ENCODE data around the gene CRY1.
"Not testable (repeated sequence)": the region's sequence is repeated elsewhere in the genome, so short reads cannot be mapped to it uniquely, and the experiment has no call there.

CRY1 gene

GRCh38 chr12:107119091-107119490 lies 25.7 kb upstream of the CRY1 start:
- H3K27me3 Mint-ChIP-seq: peaks cover 22% of the 10 kb centered on the region
- no peaks in the 10 kb centered on the region for H3K9me3 Mint-ChIP-seq
- H3K4me1 Mint-ChIP-seq: no peaks in the 10 kb centered on the region
- no peak for DNase-seq
- H3K36me3 Mint-ChIP-seq (ENCODE audit: low read depth): no peaks in the 10 kb centered on the region
- no peak overlapping the region for H3K27ac Mint-ChIP-seq
- ATAC-seq: no peak
- H3K4me3 Mint-ChIP-seq: no peak overlapping the region

GRCh38 chr12:107118624-107119023 lies 25.3 kb upstream of the CRY1 start:
- Mint-ChIP-seq H3K27ac (no peak overlapping the region), H3K4me1 (no peaks in the 10 kb centered on the region), H3K36me3 (ENCODE audit: low read depth) (no peaks in the 10 kb centered on the region), H3K4me3 (no peak overlapping the region), H3K9me3 (no peaks in the 10 kb centered on the region), H3K27me3 (peaks cover 21% of the 10 kb centered on the region)
- DNase-seq (no peak), ATAC-seq (no peak)

GRCh38 chr12:107115119-107115518 lies 21.8 kb upstream of the CRY1 start:
- Mint-ChIP-seq H3K4me3 (no peak overlapping the region), H3K9me3 (no peaks in the 10 kb centered on the region)

GRCh38 chr12:107111314-107111713 lies 18.0 kb upstream of the CRY1 start:
- Mint-ChIP-seq H3K27me3 (peaks cover 14% of the 10 kb centered on the region), H3K36me3 (ENCODE audit: low read depth) (no peaks in the 10 kb centered on the region), H3K4me3 (no peak overlapping the region), H3K27ac (no peak overlapping the region), H3K4me1 (no peaks in the 10 kb centered on the region), H3K9me3 (no peaks in the 10 kb centered on the region)
- no peak for DNase-seq
- ATAC-seq: no peak

More at GRCh38 chr12:107115119-107115518, 21.8 kb upstream of the CRY1 start:
- H3K27ac Mint-ChIP-seq: no peak overlapping the region
- H3K27me3 Mint-ChIP-seq: peaks cover 11% of the 10 kb centered on the region
- H3K4me1 Mint-ChIP-seq: no peaks in the 10 kb centered on the region
- H3K36me3 Mint-ChIP-seq (ENCODE audit: low read depth): no peaks in the 10 kb centered on the region
- ATAC-seq (no peak), DNase-seq (no peak)

GRCh38 chr12:107109726-107110719 lies 16.7 kb upstream of the CRY1 start:
- peaks cover 2% of the 10 kb centered on the region for H3K4me1 Mint-ChIP-seq
- no peaks in the 10 kb centered on the region for H3K9me3 Mint-ChIP-seq
- no peaks in the 10 kb centered on the region for H3K36me3 Mint-ChIP-seq (ENCODE audit: low read depth)
- no peak overlapping the region for H3K4me3 Mint-ChIP-seq
- H3K27me3 Mint-ChIP-seq: peaks cover 20% of the 10 kb centered on the region
- DNase-seq: no peak
- no peak for ATAC-seq
- H3K27ac Mint-ChIP-seq: no peak overlapping the region

- peaks cover 20% of the 10 kb centered on the region for H3K27me3 Mint-ChIP-seq
- no peak for DNase-seq
- no peaks in the 10 kb centered on the region for H3K36me3 Mint-ChIP-seq (ENCODE audit: low read depth)
- no peak overlapping the region for H3K27ac Mint-ChIP-seq
- H3K4me1 Mint-ChIP-seq: peaks cover 6% of the 10 kb centered on the region
- no peak overlapping the region for H3K4me3 Mint-ChIP-seq
- no peak for ATAC-seq
- no peaks in the 10 kb centered on the region for H3K9me3 Mint-ChIP-seq
These were observed 15.7 kb upstream of the CRY1 start for GRCh38 chr12:107108995-107109508.

GRCh38 chr12:107108366-107108765 lies 15.0 kb upstream of the CRY1 start:
- DNase-seq; H3K9me3 Mint-ChIP-seq; H3K4me1 Mint-ChIP-seq; H3K4me3 Mint-ChIP-seq; H3K27ac Mint-ChIP-seq; H3K36me3 Mint-ChIP-seq (ENCODE audit: low read depth); ATAC-seq: not testable (repeated sequence)
- H3K27me3 Mint-ChIP-seq: peaks cover 16% of the 10 kb centered on the region

- peaks cover 14% of the 10 kb centered on the region for H3K27me3 Mint-ChIP-seq
- H3K4me3 Mint-ChIP-seq: no peak overlapping the region
- H3K27ac Mint-ChIP-seq: no peak overlapping the region
- no peaks in the 10 kb centered on the region for H3K9me3 Mint-ChIP-seq
- ATAC-seq: no peak
- no peaks in the 10 kb centered on the region for H3K36me3 Mint-ChIP-seq (ENCODE audit: low read depth)
- H3K4me1 Mint-ChIP-seq: peaks cover 6% of the 10 kb centered on the region
- no peak for DNase-seq
These were observed 14.0 kb upstream of the CRY1 start for GRCh38 chr12:107107381-107107780.

- Mint-ChIP-seq H3K27ac (no peak overlapping the region), H3K4me1 (peaks cover 6% of the 10 kb centered on the region), H3K9me3 (no peaks in the 10 kb centered on the region), H3K4me3 (no peak overlapping the region), H3K27me3 (peaks cover 14% of the 10 kb centered on the region), H3K36me3 (ENCODE audit: low read depth) (no peaks in the 10 kb centered on the region)
- ATAC-seq (no peak), DNase-seq (no peak)
These were observed 13.1 kb upstream of the CRY1 start for GRCh38 chr12:107106241-107107025.

GRCh38 chr12:107105410-107105703 lies 12.0 kb upstream of the CRY1 start:
- ATAC-seq (no peak), DNase-seq (no peak)
- Mint-ChIP-seq H3K27ac (no peak overlapping the region), H3K4me3 (no peak overlapping the region), H3K36me3 (ENCODE audit: low read depth) (no peaks in the 10 kb centered on the region), H3K27me3 (peaks cover 10% of the 10 kb centered on the region), H3K9me3 (no peaks in the 10 kb centered on the region), H3K4me1 (peaks cover 6% of the 10 kb centered on the region)

- H3K4me3 Mint-ChIP-seq: no peak overlapping the region
- H3K9me3 Mint-ChIP-seq: no peaks in the 10 kb centered on the region
- no peaks in the 10 kb centered on the region for H3K36me3 Mint-ChIP-seq (ENCODE audit: low read depth)
- DNase-seq: no peak
- peaks cover 6% of the 10 kb centered on the region for H3K4me1 Mint-ChIP-seq
- ATAC-seq: no peak
- peaks cover 6% of the 10 kb centered on the region for H3K27me3 Mint-ChIP-seq
- H3K27ac Mint-ChIP-seq: no peak overlapping the region
These were observed 10.2 kb upstream of the CRY1 start for GRCh38 chr12:107103516-107103915.

- Mint-ChIP-seq H3K27me3 (peaks cover 6% of the 10 kb centered on the region), H3K27ac (no peak overlapping the region), H3K9me3 (no peaks in the 10 kb centered on the region), H3K4me1 (peaks cover 6% of the 10 kb centered on the region), H3K36me3 (ENCODE audit: low read depth) (no peaks in the 10 kb centered on the region), H3K4me3 (no peak overlapping the region)
- DNase-seq: no peak
- ATAC-seq: no peak
These were observed 9.7 kb upstream of the CRY1 start for GRCh38 chr12:107103097-107103496.

GRCh38 chr12:107102294-107102693 lies 8.9 kb upstream of the CRY1 start:
- H3K4me1 Mint-ChIP-seq: peaks cover 6% of the 10 kb centered on the region
- H3K4me3 Mint-ChIP-seq: no peak overlapping the region
- no peak overlapping the region for H3K27ac Mint-ChIP-seq
- no peak for DNase-seq
- H3K9me3 Mint-ChIP-seq: no peaks in the 10 kb centered on the region
- H3K36me3 Mint-ChIP-seq (ENCODE audit: low read depth): no peaks in the 10 kb centered on the region
- peaks cover 11% of the 10 kb centered on the region for H3K27me3 Mint-ChIP-seq
- ATAC-seq: no peak

- H3K4me1 Mint-ChIP-seq: peaks cover 6% of the 10 kb centered on the region
- no peaks in the 10 kb centered on the region for H3K9me3 Mint-ChIP-seq
- H3K27me3 Mint-ChIP-seq: peaks cover 12% of the 10 kb centered on the region
- no peaks in the 10 kb centered on the region for H3K36me3 Mint-ChIP-seq (ENCODE audit: low read depth)
- H3K4me3 Mint-ChIP-seq: no peak overlapping the region
- H3K27ac Mint-ChIP-seq: no peak overlapping the region
- ATAC-seq: no peak
- no peak for DNase-seq
These were observed 8.3 kb upstream of the CRY1 start for GRCh38 chr12:107101651-107102050.

GRCh38 chr12:107099917-107100316 lies 6.6 kb upstream of the CRY1 start:
- Mint-ChIP-seq H3K4me3 (no peak overlapping the region), H3K27me3 (peaks cover 6% of the 10 kb centered on the region), H3K27ac (no peak overlapping the region), H3K36me3 (ENCODE audit: low read depth) (peaks cover 6% of the 10 kb centered on the region), H3K9me3 (peaks cover 7% of the 10 kb centered on the region), H3K4me1 (peaks cover 4% of the 10 kb centered on the region)
- no peak for DNase-seq
- no peak for ATAC-seq
